GM23338 (cell line): ENCODE measurements around the gene MYBPC2. TPM values are rescaled to one million over a fixed set of nuclear protein-coding genes. Genes with fewer than 3 reads are reported as not detected.
A peak's percentile ranks its signal among the peaks of the same experiment; 100 is the strongest.

Experiments
- ATAC-seq: fragments of 200-7000 bp; cut with Tn5 transposase; 3 replicates; pipeline ENCODE4 v1.9.1; 2020
- DNase-seq: peaks from one replicate; pipeline ENCODE4 v3.0.0-alpha.2; 2015; ENCODE audit warnings: low spot score
- H2AFZ ChIP-seq: fragments of 200-600 bp; sonication (generic); 2 replicates; pipeline ENCODE4 v1.8.0; 2016; ENCODE audit warnings: antibody characterized with exemption, mild to moderate bottlenecking, moderate library complexity
- H3F3A ChIP-seq: fragments of 200-600 bp; sonication (generic); replicated peaks from 2 replicates; pipeline ENCODE4 v1.8.0; 2017; ENCODE audit warnings: antibody characterized with exemption, mixed run types, low read depth
- H3K27ac ChIP-seq: fragments of 200-600 bp; sonication (generic); 2 replicates; pipeline ENCODE4 v1.6.1; 2016; ENCODE audit warnings: low read depth
- H3K27me3 ChIP-seq: fragments of 200-600 bp; sonication (generic); 2 replicates; pipeline ENCODE4 v1.8.0; 2016; ENCODE audit warnings: mild to moderate bottlenecking, mixed run types, moderate library complexity; ENCODE audit not compliant: insufficient read depth
- H3K36me3 ChIP-seq: fragments of 200-600 bp; sonication (generic); 2 replicates; pipeline ENCODE4 v1.8.0; 2016; ENCODE audit warnings: mild to moderate bottlenecking; ENCODE audit not compliant: insufficient read depth
- H3K4me1 ChIP-seq: fragments of 200-600 bp; sonication (generic); 2 replicates; pipeline ENCODE4 v1.8.0; 2016; ENCODE audit warnings: mild to moderate bottlenecking, moderate library complexity; ENCODE audit not compliant: insufficient read depth
- H3K4me2 ChIP-seq: fragments of 200-600 bp; sonication (generic); 2 replicates; pipeline ENCODE4 v1.7.1; 2017; ENCODE audit warnings: mixed run types
- H3K4me3 ChIP-seq: fragments of 200-600 bp; sonication (generic); 2 replicates; pipeline ENCODE4 v1.6.1; 2016; ENCODE audit warnings: mixed run types
- H3K79me2 ChIP-seq: fragments of 200-600 bp; sonication (generic); replicated peaks from 2 replicates; pipeline ENCODE4 v1.8.0; 2017; ENCODE audit warnings: mild to moderate bottlenecking; ENCODE audit not compliant: insufficient read depth
- H3K9me2 ChIP-seq: fragments of 200-600 bp; sonication (generic); 2 replicates; pipeline ENCODE4 v1.8.0; 2017; ENCODE audit not compliant: insufficient read depth
- H4K20me1 ChIP-seq: fragments of 200-600 bp; sonication (generic); replicated peaks from 2 replicates; pipeline ENCODE4 v1.8.0; 2017; ENCODE audit warnings: mild to moderate bottlenecking; ENCODE audit not compliant: insufficient read depth
- H3K27ac Mint-ChIP-seq: 2 replicates; pipeline ENCODE4 v1.8.0; 2020; ENCODE audit warnings: inconsistent platforms, mild to moderate bottlenecking, moderate library complexity, mixed read lengths
- H3K27me3 Mint-ChIP-seq: 3 replicates; pipeline ENCODE4 v1.8.0; 2022; ENCODE audit warnings: low read depth, mild to moderate bottlenecking, moderate library complexity, mixed read lengths, inconsistent platforms; ENCODE audit not compliant: insufficient read depth, poor library complexity
- H3K36me3 Mint-ChIP-seq: 3 replicates; pipeline ENCODE4 v1.8.0; 2021; ENCODE audit warnings: low read depth, mild to moderate bottlenecking, inconsistent platforms, moderate library complexity, mixed read lengths
- H3K4me1 Mint-ChIP-seq: 3 replicates; pipeline ENCODE4 v1.8.0; 2020; ENCODE audit warnings: mild to moderate bottlenecking, inconsistent platforms, mixed read lengths
- H3K4me3 Mint-ChIP-seq: 3 replicates; pipeline ENCODE4 v1.8.0; 2021; ENCODE audit warnings: moderate library complexity, mild to moderate bottlenecking, inconsistent platforms, mixed read lengths
- H3K9me3 Mint-ChIP-seq: 3 replicates; pipeline ENCODE4 v1.8.0; 2020; ENCODE audit warnings: moderate library complexity, mild to moderate bottlenecking, inconsistent platforms, mixed read lengths
- CREB1 ChIP-seq: fragments of 250-450 bp; sonication (Bioruptor Pico); IDR thresholded peaks from 2 replicates; pipeline ENCODE4 v1.5.0; 2020; ENCODE audit warnings: low read depth, mild to moderate bottlenecking, moderate library complexity
- CTCF ChIP-seq, 2 experiments: fragments of 200-600 bp in 1 of 2; sonication (generic) in 1 of 2; conservative IDR thresholded peaks; 2 replicates each; pipeline versions ENCODE4 v1.5.1 to v1.6.1; 2016 to 2017; ENCODE audit warnings: antibody characterized with exemption in 2 of 2, low read depth in 2 of 2, mild to moderate bottlenecking in 2 of 2, moderate library complexity in 1 of 2
- EZH2 ChIP-seq: fragments of 200-600 bp; sonication (generic); IDR thresholded peaks from one replicate; pipeline ENCODE4 v1.8.0; 2017; ENCODE audit warnings: antibody characterized with exemption, mild to moderate bottlenecking, low read depth; ENCODE audit not compliant: unreplicated experiment
- EZH2phosphoT487 ChIP-seq: fragments of 200-600 bp; sonication (generic); IDR thresholded peaks from one replicate; pipeline ENCODE4 v1.8.1; 2018; ENCODE audit warnings: antibody characterized with exemption; ENCODE audit not compliant: unreplicated experiment
- JUNB ChIP-seq: IDR thresholded peaks from one replicate; pipeline ENCODE4 v1.6.1; 2016; ENCODE audit warnings: antibody characterized with exemption; ENCODE audit not compliant: unreplicated experiment
- NANOG ChIP-seq: IDR thresholded peaks from 2 replicates; pipeline ENCODE4 v1.6.1; 2016; ENCODE audit warnings: antibody characterized with exemption, borderline replicate concordance
- POLR2AphosphoS5 ChIP-seq: IDR thresholded peaks from 2 replicates; pipeline ENCODE4 v1.6.1; 2016; ENCODE audit warnings: antibody characterized with exemption, low read depth
- STAT1 ChIP-seq: IDR thresholded peaks from one replicate; pipeline ENCODE4 v1.6.1; 2016; ENCODE audit warnings: antibody characterized with exemption; ENCODE audit not compliant: unreplicated experiment
- ZNF114 ChIP-seq: fragments of 250-450 bp; sonication (Bioruptor Pico); IDR thresholded peaks from 2 replicates; pipeline ENCODE4 v1.5.0; 2020; ENCODE audit warnings: mild to moderate bottlenecking, moderate library complexity
- ZNF331 ChIP-seq: fragments of 250-450 bp; sonication (Bioruptor Pico); IDR thresholded peaks from 2 replicates; pipeline ENCODE4 v1.5.0; 2020; ENCODE audit warnings: low read depth, mild to moderate bottlenecking, moderate library complexity
- polyA plus RNA-seq: library from polyadenylated mRNA; unstranded; fragments of >200 nt; fragmentation: Nextera tagmentation; extraction: Ambion mirVana; gene quantifications from 2 replicates; pipeline ENCODE4 v1.2.1, GENCODE V29; 2016
- total RNA-seq: library from RNA; depleted of rRNA; stranded (reverse); fragments of >200 nt; shearing (Covaris generic); gene quantifications from 2 replicates; pipeline ENCODE4 v1.2.3, GENCODE V29; 2014

The MYBPC2 gene
- total and polyA plus RNA-seq, 2 experiments from 2014 or later = 4.2 to 5.9 TPM

- no peak for TF ChIP-seq STAT1
Measured at GRCh38 chr19:50488389-50489194, 55.9 kb downstream of the MYBPC2 start (continued).

- H3K9me3 Mint-ChIP-seq = peaks cover 100% of the 10 kb centered on the region; the same call in 2 of the 3 replicates
- peak overlapping the region; percentile 69 for H3K4me2 ChIP-seq
- no peaks in the 10 kb centered on the region for H3K9me2 ChIP-seq
- H3K36me3 Mint-ChIP-seq = peaks cover 61% of the 10 kb centered on the region
- peak overlapping the region; percentile 37; the same call in 1 of the 2 replicates for H3K4me3 ChIP-seq
- no peak overlapping the region for H3K27ac Mint-ChIP-seq
- peaks cover 9% of the 10 kb centered on the region for H3K36me3 ChIP-seq
- H3K27ac ChIP-seq = no peak overlapping the region
- H4K20me1 ChIP-seq = no peaks in the 10 kb centered on the region
- H3K4me1 ChIP-seq = peaks cover 19% of the 10 kb centered on the region; the same call in 1 of the 2 replicates
- TF ChIP-seq NANOG (no peak), EZH2phosphoT487 (no peak), CREB1 (CRISPR knock-in tag) (no peak), POLR2AphosphoS5 (no peak), STAT1 (no peak), ZNF114 (CRISPR knock-in tag) (no peak), ZNF331 (no peak)
- H3K4me3 Mint-ChIP-seq = no peak overlapping the region
- no peaks in the 10 kb centered on the region for H3K79me2 ChIP-seq
- peaks cover 5% of the 10 kb centered on the region for H3K27me3 Mint-ChIP-seq
- ATAC-seq (no peak), DNase-seq (no peak)
- H2AFZ ChIP-seq = no peak overlapping the region
- 0 out of 2 replicates have a peak, but pooled peaks cover 4% of the 10 kb centered on the region for H3F3A ChIP-seq
- no peaks in the 10 kb centered on the region; the same call in 2 of the 3 replicates for H3K4me1 Mint-ChIP-seq
- H3K27me3 ChIP-seq = peaks cover 79% of the 10 kb centered on the region
Measured at GRCh38 chr19:50489461-50490011, 56.8 kb downstream of the MYBPC2 start.

- peaks cover 6% of the 10 kb centered on the region for H3K27me3 Mint-ChIP-seq
- no peak for TF ChIP-seq JUNB
- no peak for TF ChIP-seq EZH2phosphoT487
- TF ChIP-seq POLR2AphosphoS5 = no peak
- TF ChIP-seq CREB1 (CRISPR knock-in tag) = no peak
- TF ChIP-seq NANOG = no peak
- TF ChIP-seq STAT1 = no peak
- TF ChIP-seq EZH2 = no peak
- TF ChIP-seq ZNF331 = no peak
- TF ChIP-seq CTCF (conservative IDR thresholded peaks at IDR 0.05; ENCODE audit: low read depth in 2 of 2) = no peak
Measured at GRCh38 chr19:50490411-50490811, 57.7 kb downstream of the MYBPC2 start.

More at GRCh38 chr19:50490411-50490811, 57.7 kb downstream of the MYBPC2 start:
- Mint-ChIP-seq H3K27ac (no peak overlapping the region), H3K36me3 (peaks cover 63% of the 10 kb centered on the region), H3K9me3 (peaks cover 100% of the 10 kb centered on the region; the same call in 2 of the 3 replicates), H3K4me3 (no peak overlapping the region), H3K4me1 (no peaks in the 10 kb centered on the region; the same call in 2 of the 3 replicates)
- Histone ChIP-seq H3K4me2 (no peak overlapping the region), H3K79me2 (no peaks in the 10 kb centered on the region), H3K27ac (no peak overlapping the region), H3K36me3 (peaks cover 9% of the 10 kb centered on the region), H4K20me1 (no peaks in the 10 kb centered on the region), H3K4me3 (no peak overlapping the region), H3K4me1 (peaks cover 19% of the 10 kb centered on the region; the same call in 1 of the 2 replicates), H3F3A (0 out of 2 replicates have a peak, but pooled peaks cover 4% of the 10 kb centered on the region), H2AFZ (no peak overlapping the region), H3K9me2 (no peaks in the 10 kb centered on the region), H3K27me3 (peaks cover 87% of the 10 kb centered on the region)
- no peak for DNase-seq
- ATAC-seq = no peak
